Fibroblast of pulmonary artery (primary cell): Measurements from ENCODE around the gene GFPT2.
A peak's percentile ranks its signal among the peaks of the same experiment; 100 is the strongest.

Source experiments
- DNase-seq: peaks from one replicate; pipeline ENCODE4 v3.0.0-alpha.2; 2010; ENCODE audit warnings: low read depth
- H3K4me3 ChIP-seq: replicated peaks from 2 replicates; pipeline ENCODE4 v1.5.1; 2011; ENCODE audit warnings: low read depth, mild to moderate bottlenecking, control low read depth, low read length, moderate library complexity
- TF ChIP-seq, protein P1 (sequence below): IDR thresholded peaks from 2 replicates; pipeline ENCODE4 v1.5.1; 2011; ENCODE audit warnings: mild to moderate bottlenecking, control low read depth, low read length, inconsistent platforms; ENCODE audit errors: missing control alignments

GFPT2 gene

DNA sequence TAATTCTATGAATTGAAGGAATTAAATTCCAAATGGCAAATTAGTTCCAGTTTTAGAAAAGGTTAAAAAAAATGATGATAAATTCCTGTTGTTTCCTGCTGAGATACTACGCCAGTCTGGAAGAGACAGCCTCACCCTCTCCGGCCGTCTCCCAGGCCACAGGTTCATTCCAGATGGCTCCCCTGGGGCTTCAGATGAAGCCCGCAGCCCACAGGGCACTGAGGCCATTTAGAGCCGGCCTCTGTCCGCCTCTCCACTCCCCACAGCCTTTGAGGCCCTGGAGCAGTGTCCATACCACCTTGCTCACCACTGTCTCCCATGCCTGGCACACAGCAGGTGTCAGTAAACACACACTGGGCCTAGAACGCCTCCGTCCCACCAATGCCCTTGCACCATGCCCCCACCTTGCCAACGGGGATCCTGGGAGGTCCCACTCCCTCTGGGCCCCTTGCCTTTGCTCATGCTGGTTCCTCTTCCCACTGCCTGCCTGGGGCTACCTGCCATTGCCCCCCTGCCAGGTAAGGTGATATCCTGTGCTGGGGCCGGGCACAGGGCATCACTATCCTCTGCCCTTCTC is 26.1 kb downstream of the GFPT2 start:
- no peak for DNase-seq
- H3K4me3 ChIP-seq: no peak overlapping the region
- TF ChIP-seq, protein P1, sequence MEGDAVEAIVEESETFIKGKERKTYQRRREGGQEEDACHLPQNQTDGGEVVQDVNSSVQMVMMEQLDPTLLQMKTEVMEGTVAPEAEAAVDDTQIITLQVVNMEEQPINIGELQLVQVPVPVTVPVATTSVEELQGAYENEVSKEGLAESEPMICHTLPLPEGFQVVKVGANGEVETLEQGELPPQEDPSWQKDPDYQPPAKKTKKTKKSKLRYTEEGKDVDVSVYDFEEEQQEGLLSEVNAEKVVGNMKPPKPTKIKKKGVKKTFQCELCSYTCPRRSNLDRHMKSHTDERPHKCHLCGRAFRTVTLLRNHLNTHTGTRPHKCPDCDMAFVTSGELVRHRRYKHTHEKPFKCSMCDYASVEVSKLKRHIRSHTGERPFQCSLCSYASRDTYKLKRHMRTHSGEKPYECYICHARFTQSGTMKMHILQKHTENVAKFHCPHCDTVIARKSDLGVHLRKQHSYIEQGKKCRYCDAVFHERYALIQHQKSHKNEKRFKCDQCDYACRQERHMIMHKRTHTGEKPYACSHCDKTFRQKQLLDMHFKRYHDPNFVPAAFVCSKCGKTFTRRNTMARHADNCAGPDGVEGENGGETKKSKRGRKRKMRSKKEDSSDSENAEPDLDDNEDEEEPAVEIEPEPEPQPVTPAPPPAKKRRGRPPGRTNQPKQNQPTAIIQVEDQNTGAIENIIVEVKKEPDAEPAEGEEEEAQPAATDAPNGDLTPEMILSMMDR: no peak

DNA sequence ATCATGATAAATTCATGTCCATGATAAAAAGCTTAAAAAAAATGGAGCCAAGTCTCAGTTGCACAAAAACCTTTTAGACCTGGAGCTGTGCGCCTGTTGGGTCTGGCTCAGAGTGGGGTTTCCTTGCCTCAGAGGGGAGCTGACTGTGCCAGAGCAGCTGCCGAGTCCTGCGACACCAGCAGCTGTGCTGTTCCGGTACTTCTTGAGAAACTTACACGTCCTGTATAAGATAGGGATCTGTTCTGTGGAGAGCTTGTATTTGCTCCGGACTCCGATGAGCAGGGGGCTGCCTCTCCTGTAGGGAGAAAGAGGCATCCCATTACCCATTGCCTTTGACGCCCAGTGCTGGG is 28.6 kb downstream of the GFPT2 start:
- no peak for DNase-seq

DNA sequence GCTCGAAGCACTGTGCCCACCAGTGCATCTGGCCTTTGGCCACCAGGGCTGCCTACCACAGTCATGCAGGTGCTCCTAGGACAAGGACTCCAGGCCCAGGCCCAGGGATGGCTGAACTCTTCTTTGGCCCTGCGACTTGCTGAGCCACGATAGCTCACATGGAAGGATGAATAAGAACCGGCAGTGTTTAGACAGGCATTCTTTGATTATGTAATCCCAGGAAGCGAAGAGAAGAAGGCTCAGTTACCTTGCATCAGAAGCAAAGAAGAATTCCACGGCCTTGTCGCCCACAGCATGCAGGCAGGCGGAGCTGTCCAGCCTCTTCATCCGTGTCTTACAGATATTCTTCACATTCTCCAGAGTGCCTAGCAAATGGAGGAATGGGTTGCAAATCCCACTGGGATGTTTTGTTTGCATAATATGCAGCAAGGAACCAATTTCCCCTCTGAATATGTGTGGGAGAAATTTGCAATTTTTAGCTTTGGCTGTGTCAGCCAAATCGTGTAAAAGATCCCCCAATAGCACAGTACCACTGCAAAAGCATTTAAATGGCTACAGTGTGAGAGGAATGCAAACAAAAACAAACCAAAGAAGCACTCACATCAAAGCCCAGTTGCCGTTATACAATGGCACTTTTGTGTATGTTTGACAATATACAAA is 29.1 kb downstream of the GFPT2 start:
- DNase-seq: peak; percentile 38
- H3K4me3 ChIP-seq: no peak overlapping the region
- TF ChIP-seq, protein P1: no peak

More for the DNA sequence above, 28.6 kb downstream of the GFPT2 start:
- no peak overlapping the region for H3K4me3 ChIP-seq
- TF ChIP-seq, protein P1: no peak

DNA sequence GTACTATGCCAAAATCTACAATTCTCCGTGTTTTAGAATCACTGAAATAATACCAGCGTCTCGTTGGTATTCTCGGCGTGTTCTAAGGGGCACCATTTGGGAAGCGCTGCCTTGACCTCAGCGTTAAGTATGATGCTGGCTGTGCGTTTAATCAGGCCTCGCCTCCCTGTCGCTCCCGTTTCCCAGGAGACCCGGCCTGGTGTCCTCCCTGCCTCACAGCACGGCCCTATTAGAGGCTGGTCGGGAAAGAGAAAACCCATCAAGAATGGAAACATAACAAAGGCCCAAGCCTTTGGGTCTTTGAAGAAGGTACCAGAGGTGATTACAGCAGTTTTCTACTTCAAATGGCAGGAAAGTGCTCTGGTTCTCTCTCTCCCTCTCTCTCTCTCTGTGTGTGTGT is 30.0 kb downstream of the GFPT2 start:
- DNase-seq: no peak
- TF ChIP-seq, protein P1: no peak
- H3K4me3 ChIP-seq: no peak overlapping the region

DNA sequence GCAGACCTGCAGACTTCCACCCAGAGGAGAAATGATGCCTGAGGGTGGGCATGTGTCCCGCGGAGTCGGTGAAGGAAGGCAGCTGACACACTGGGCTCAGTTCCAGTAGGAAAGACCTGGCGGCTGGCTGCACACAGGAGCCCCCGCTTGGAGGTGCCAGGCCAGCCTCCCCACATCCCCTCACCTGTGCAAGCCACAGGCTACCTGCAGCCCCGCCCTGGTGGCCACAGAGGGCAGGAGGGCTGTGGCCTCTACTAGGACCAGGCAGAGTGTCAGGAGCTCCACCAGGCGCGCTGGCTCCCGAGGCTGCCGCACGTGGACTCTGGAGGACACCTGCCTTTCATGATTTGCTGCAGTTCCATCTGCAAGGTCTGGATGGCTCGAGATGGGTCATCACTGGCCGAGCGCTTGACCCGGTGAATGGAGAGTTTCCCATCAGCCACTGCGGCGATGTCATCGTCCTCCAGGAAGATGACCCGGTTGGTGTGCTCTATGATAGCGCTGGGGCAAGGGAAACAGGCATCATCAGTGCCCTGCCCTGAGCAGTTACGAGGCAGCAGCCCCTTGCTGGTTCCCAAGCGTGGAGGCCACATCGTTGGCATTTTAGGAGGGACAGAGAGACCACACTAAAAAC is 34.6 kb downstream of the GFPT2 start:
- DNase-seq: no peak
- no peak overlapping the region for H3K4me3 ChIP-seq
- TF ChIP-seq, protein P1: no peak

DNA sequence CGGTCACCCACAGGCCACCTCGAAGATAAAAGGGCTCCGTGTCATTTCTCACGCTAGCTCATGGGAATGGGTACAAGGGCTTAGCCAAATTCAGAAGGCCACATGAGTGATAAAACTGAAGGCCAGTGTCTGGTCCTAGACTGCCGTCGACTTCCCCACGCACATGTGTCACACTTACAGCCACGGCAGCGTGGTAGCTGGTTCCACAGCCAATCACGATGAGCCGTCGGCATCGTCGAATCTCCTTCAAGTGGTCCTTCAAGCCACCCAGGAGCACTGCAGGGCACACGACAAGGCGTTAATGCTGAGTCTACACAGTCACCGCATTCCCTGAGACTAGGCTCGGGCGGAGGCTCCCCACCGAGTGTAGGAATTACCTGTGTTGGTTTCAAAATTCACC is 36.5 kb downstream of the GFPT2 start:
- no peak for DNase-seq
- H3K4me3 ChIP-seq: no peak overlapping the region
- TF ChIP-seq, protein P1: no peak
